ENCODE data around the gene RFC1.
"Not testable (repeated sequence)": the region's sequence is repeated elsewhere in the genome, so short reads cannot be mapped to it uniquely, and the experiment has no call there.

The RFC1 gene

GRCh38 chr4:39295784-39296183, 70.4 kb downstream of the RFC1 start:
- H3K4me1 ChIP-seq (ENCODE audit: insufficient read depth, poor library complexity, severe bottlenecking) = no peaks in the 10 kb centered on the region
- no peaks in the 10 kb centered on the region for H3K9me3 ChIP-seq (ENCODE audit: severe bottlenecking)
- H3K27ac ChIP-seq (ENCODE audit: poor library complexity, severe bottlenecking) = no peak overlapping the region
- H3K36me3 ChIP-seq (ENCODE audit: low read depth) = peaks cover 83% of the 10 kb centered on the region
- no peaks in the 10 kb centered on the region for H3K27me3 ChIP-seq (ENCODE audit: insufficient read depth, poor library complexity, severe bottlenecking)
- H3K4me3 ChIP-seq (ENCODE audit: severe bottlenecking) = no peak overlapping the region
- TF ChIP-seq, protein P1, sequence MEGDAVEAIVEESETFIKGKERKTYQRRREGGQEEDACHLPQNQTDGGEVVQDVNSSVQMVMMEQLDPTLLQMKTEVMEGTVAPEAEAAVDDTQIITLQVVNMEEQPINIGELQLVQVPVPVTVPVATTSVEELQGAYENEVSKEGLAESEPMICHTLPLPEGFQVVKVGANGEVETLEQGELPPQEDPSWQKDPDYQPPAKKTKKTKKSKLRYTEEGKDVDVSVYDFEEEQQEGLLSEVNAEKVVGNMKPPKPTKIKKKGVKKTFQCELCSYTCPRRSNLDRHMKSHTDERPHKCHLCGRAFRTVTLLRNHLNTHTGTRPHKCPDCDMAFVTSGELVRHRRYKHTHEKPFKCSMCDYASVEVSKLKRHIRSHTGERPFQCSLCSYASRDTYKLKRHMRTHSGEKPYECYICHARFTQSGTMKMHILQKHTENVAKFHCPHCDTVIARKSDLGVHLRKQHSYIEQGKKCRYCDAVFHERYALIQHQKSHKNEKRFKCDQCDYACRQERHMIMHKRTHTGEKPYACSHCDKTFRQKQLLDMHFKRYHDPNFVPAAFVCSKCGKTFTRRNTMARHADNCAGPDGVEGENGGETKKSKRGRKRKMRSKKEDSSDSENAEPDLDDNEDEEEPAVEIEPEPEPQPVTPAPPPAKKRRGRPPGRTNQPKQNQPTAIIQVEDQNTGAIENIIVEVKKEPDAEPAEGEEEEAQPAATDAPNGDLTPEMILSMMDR (IDR thresholded peaks at IDR 0.05; ENCODE audit: poor library complexity, severe bottlenecking) = no peak
- ATAC-seq (ENCODE audit: low read depth) (no peak), DNase-seq (ENCODE audit: low spot score) (no peak)

GRCh38 chr4:39292433-39292832, 73.7 kb downstream of the RFC1 start:
- not testable (repeated sequence) for DNase-seq (ENCODE audit: low spot score); ATAC-seq (ENCODE audit: low read depth); H3K9me3 ChIP-seq (ENCODE audit: severe bottlenecking); H3K4me1 ChIP-seq (ENCODE audit: insufficient read depth, poor library complexity, severe bottlenecking); H3K4me3 ChIP-seq (ENCODE audit: severe bottlenecking); H3K27ac ChIP-seq (ENCODE audit: poor library complexity, severe bottlenecking); H3K27me3 ChIP-seq (ENCODE audit: insufficient read depth, poor library complexity, severe bottlenecking)
- peaks cover 83% of the 10 kb centered on the region for H3K36me3 ChIP-seq (ENCODE audit: low read depth)

DNA sequence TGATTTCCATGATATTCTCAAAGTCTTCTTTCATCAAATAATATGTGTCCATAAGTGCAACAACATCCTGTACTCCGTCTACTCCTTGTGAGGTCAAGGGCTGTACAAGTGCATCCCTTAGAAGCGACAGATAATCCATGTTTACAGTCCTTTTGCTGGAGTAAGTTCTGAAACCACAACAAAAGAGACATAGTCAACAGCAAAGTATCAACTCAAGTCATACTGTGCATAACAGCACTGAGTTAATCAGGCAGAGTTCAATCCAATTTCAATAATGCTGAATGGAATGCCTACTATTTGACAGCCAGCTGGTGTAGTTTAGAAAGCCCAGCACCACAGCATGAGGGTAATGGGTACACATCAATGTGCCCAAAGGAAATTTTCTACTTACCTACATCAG, 74.5 kb downstream of the RFC1 start:
- no peak overlapping the region for H3K4me3 ChIP-seq (ENCODE audit: severe bottlenecking)
- no peaks in the 10 kb centered on the region for H3K9me3 ChIP-seq (ENCODE audit: severe bottlenecking)
- H3K36me3 ChIP-seq (ENCODE audit: low read depth) = peaks cover 89% of the 10 kb centered on the region
- no peaks in the 10 kb centered on the region for H3K27me3 ChIP-seq (ENCODE audit: insufficient read depth, poor library complexity, severe bottlenecking)
- no peaks in the 10 kb centered on the region for H3K4me1 ChIP-seq (ENCODE audit: insufficient read depth, poor library complexity, severe bottlenecking)
- TF ChIP-seq, protein P1 (IDR thresholded peaks at IDR 0.05; ENCODE audit: poor library complexity, severe bottlenecking) = no peak
- DNase-seq (ENCODE audit: low spot score) (no peak), ATAC-seq (ENCODE audit: low read depth) (no peak)
- H3K27ac ChIP-seq (ENCODE audit: poor library complexity, severe bottlenecking) = no peak overlapping the region

DNA sequence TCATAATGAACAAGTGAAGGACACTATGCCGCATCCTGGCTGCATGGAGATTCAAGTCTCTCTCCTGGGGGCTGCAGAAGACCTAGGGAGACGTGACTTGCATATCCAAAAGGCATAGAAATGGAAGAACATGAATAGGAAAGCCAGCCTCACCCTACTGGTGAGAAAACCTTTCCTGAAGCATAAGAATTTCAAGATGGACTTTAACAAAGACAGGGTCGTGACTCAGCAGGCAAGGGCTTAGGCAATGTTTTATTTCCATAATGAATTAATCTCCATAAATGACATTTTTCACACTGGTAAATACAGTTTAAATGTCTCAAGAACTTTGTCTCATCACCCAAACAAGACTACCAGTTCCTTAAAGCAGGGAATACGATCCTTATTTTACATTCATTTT, 78.9 kb downstream of the RFC1 start:
- H3K4me1 ChIP-seq (ENCODE audit: insufficient read depth, poor library complexity, severe bottlenecking) = no peaks in the 10 kb centered on the region
- no peaks in the 10 kb centered on the region for H3K27me3 ChIP-seq (ENCODE audit: insufficient read depth, poor library complexity, severe bottlenecking)
- H3K36me3 ChIP-seq (ENCODE audit: low read depth) = peaks cover 72% of the 10 kb centered on the region
- no peaks in the 10 kb centered on the region for H3K9me3 ChIP-seq (ENCODE audit: severe bottlenecking)
- DNase-seq (ENCODE audit: low spot score) = no peak
- no peak for ATAC-seq (ENCODE audit: low read depth)
- H3K4me3 ChIP-seq (ENCODE audit: severe bottlenecking) = no peak overlapping the region
- H3K27ac ChIP-seq (ENCODE audit: poor library complexity, severe bottlenecking) = no peak overlapping the region
- TF ChIP-seq, protein P1 (IDR thresholded peaks at IDR 0.05; ENCODE audit: poor library complexity, severe bottlenecking) = no peak

DNA sequence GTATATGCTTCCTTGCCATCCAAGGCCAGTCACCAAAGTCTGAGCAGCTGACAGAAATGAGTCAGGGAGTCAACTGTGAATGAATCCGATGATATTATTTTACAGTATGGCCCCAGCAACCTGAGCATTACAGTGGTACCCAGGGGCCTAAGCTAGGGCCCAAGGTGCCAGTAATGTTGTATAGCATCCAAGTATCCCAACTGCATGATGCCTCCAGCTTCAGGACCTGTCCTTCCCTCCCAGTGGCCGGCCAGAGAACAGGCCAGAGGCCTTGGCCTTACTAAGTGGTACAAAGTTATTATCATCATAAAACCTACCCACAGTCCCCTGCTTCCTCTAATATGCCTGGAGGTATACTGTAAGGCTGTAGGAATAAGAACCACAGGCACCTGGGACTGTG, 79.9 kb downstream of the RFC1 start:
- Histone ChIP-seq H3K27me3 (ENCODE audit: insufficient read depth, poor library complexity, severe bottlenecking) (no peaks in the 10 kb centered on the region), H3K4me1 (ENCODE audit: insufficient read depth, poor library complexity, severe bottlenecking) (no peaks in the 10 kb centered on the region), H3K27ac (ENCODE audit: poor library complexity, severe bottlenecking) (no peak overlapping the region), H3K4me3 (ENCODE audit: severe bottlenecking) (no peak overlapping the region), H3K36me3 (ENCODE audit: low read depth) (peaks cover 64% of the 10 kb centered on the region), H3K9me3 (ENCODE audit: severe bottlenecking) (no peaks in the 10 kb centered on the region)
- ATAC-seq (ENCODE audit: low read depth) (no peak), DNase-seq (ENCODE audit: low spot score) (no peak)
- TF ChIP-seq, protein P1 (IDR thresholded peaks at IDR 0.05; ENCODE audit: poor library complexity, severe bottlenecking) = no peak

Measured in RWPE2 (cell line).